T-cell (primary cell): ENCODE data around the gene PYGB. TPM values are rescaled to one million over a fixed set of nuclear protein-coding genes. Genes with fewer than 3 reads are reported as not detected.

ENCODE experiments used
- total RNA-seq, 35 experiments: library from RNA in 6 of 35; stranded (reverse) in 6 of 35; fragments of 120-200 nt in 1 of 35; gene quantifications; one replicate each; pipeline versions ENCODE4 v1.2.1 to v1.2.4 and lab custom pipeline; 2013 to 2026

Gene PYGB
- total RNA-seq, 5 donors from 2014 or later (not counting 1 experiment from before 2014, with no cell fraction given) = 29.7 to 53.4 (median 36.5) TPM

Other genes starting within 250 kb of the PYGB start
- 10 to 100 TPM; 39.1 to 59.6 (median 57.7) TPM for gene ACSS1, start 189.9 kb upstream of the PYGB start, total RNA-seq
- gene VSX1, start 165.9 kb upstream of the PYGB start, total RNA-seq = not detected
- gene ENTPD6, start 52.4 kb upstream of the PYGB start, total RNA-seq = 100 to 1,000 TPM in 1 of 5 donors, 10 to 100 TPM in 4; 80.5 to 102 (median 90.9) TPM
- 10 to 100 TPM; 19.5 to 27.7 (median 22.1) TPM for gene ABHD12, start 142.8 kb downstream of the PYGB start, total RNA-seq
- 1 to 10 TPM; 1.1 to 2.8 (median 1.2) TPM for gene GINS1, start 159.6 kb downstream of the PYGB start, total RNA-seq